Measurements from ENCODE around the gene RPL10A. TPM values are rescaled to one million over a fixed set of nuclear protein-coding genes. Genes with fewer than 3 reads are reported as not detected.

RPL10A gene
- total RNA-seq, 4 donors from 2014 or later: 1,152 to 2,101 (median 1,461) TPM

- intact Hi-C loops (cut with DNase I): no loop called here
- no peak for DNase-seq
- 83 to 87% methylated on average over 3 to 4 of the region's 4 CpGs for WGBS, 2 donors
- no peaks in the 10 kb centered on the region for H3K27me3 ChIP-seq
- no peak overlapping the region for H3K27ac ChIP-seq
- no peaks in the 10 kb centered on the region for H3K9me3 ChIP-seq
- no peak for TF ChIP-seq POLR2A (IDR thresholded peaks at IDR 0.05)
- no peak for TF ChIP-seq CTCF (IDR thresholded peaks at IDR 0.05)
- H3K4me1 ChIP-seq: peaks cover 0 to 13% (median 0%) of the 10 kb centered on the region in 3 donors
- no peaks in the 10 kb centered on the region for H3K36me3 ChIP-seq
- H3K4me3 ChIP-seq: no peak overlapping the region
Measured at GRCh38 chr6:35441642-35442041, 26.6 kb upstream of the RPL10A start.

- Histone ChIP-seq H3K36me3 (no peaks in the 10 kb centered on the region), H3K27ac (no peak overlapping the region), H3K4me1 (peaks cover 0 to 13% (median 0%) of the 10 kb centered on the region in 3 donors), H3K27me3 (no peaks in the 10 kb centered on the region), H3K9me3 (no peaks in the 10 kb centered on the region), H3K4me3 (no peak overlapping the region)
- intact Hi-C loops (cut with DNase I): no loop called here
- no peak for TF ChIP-seq CTCF (IDR thresholded peaks at IDR 0.05)
- TF ChIP-seq POLR2A (IDR thresholded peaks at IDR 0.05): no peak
- no peak for DNase-seq
- 52 to 70% methylated on average over 2 to 3 of the region's 5 CpGs for WGBS, 2 donors
Measured at GRCh38 chr6:35442693-35443092, 25.5 kb upstream of the RPL10A start.

GRCh38 chr6:35443341-35444030, 24.7 kb upstream of the RPL10A start:
- peaks cover 0 to 13% (median 0%) of the 10 kb centered on the region in 3 donors for H3K4me1 ChIP-seq
- no peak overlapping the region for H3K4me3 ChIP-seq
- H3K9me3 ChIP-seq: no peaks in the 10 kb centered on the region
- intact Hi-C loops (cut with DNase I): no loop called here
- no peak overlapping the region for H3K27ac ChIP-seq
- no peaks in the 10 kb centered on the region for H3K27me3 ChIP-seq
- no peak for DNase-seq
- TF ChIP-seq POLR2A (IDR thresholded peaks at IDR 0.05): no peak
- TF ChIP-seq CTCF (IDR thresholded peaks at IDR 0.05): no peak
- no peaks in the 10 kb centered on the region for H3K36me3 ChIP-seq
- 37 to 75% methylated on average over 1 to 2 of the region's 9 CpGs for WGBS, 2 donors

- intact Hi-C loops (cut with DNase I): no loop called here
- Histone ChIP-seq H3K27me3 (no peaks in the 10 kb centered on the region), H3K4me1 (peaks cover 0 to 20% (median 0%) of the 10 kb centered on the region in 3 donors), H3K27ac (no peak overlapping the region), H3K4me3 (no peak overlapping the region), H3K9me3 (no peaks in the 10 kb centered on the region), H3K36me3 (no peaks in the 10 kb centered on the region)
- no peak for DNase-seq
- 66 to 86% methylated on average over 2 to 4 of the region's 7 CpGs for WGBS, 2 donors
- no peak for TF ChIP-seq POLR2A (IDR thresholded peaks at IDR 0.05)
- TF ChIP-seq CTCF (IDR thresholded peaks at IDR 0.05): no peak
Measured at GRCh38 chr6:35445691-35446090, 22.5 kb upstream of the RPL10A start.

- TF ChIP-seq POLR2A (IDR thresholded peaks at IDR 0.05) (no peak), CTCF (IDR thresholded peaks at IDR 0.05) (no peak)
- intact Hi-C loops (cut with DNase I): no loop called here
Measured at GRCh38 chr6:35448191-35448590, 20.0 kb upstream of the RPL10A start.

More at GRCh38 chr6:35448191-35448590, 20.0 kb upstream of the RPL10A start:
- DNase-seq: no peak
- H3K9me3 ChIP-seq: no peaks in the 10 kb centered on the region
- H3K27me3 ChIP-seq: no peaks in the 10 kb centered on the region
- peaks cover 6 to 31% (median 7%) of the 10 kb centered on the region in 3 donors for H3K4me1 ChIP-seq
- H3K27ac ChIP-seq: no peak overlapping the region
- no peak overlapping the region for H3K4me3 ChIP-seq
- 39 to 43% methylated on average over 7 of the region's 7 CpGs for WGBS, 2 donors
- H3K36me3 ChIP-seq: no peaks in the 10 kb centered on the region
